OCI-LY3 (cell line): Measurements from ENCODE around the gene RTP1.
"Not testable (repeated sequence)": the region's sequence is repeated elsewhere in the genome, so short reads cannot be mapped to it uniquely, and the experiment has no call there.

ENCODE experiments used
- CTCF ChIP-seq: fragments of 200-600, 300-600 bp; sonication (generic); IDR thresholded peaks from 2 replicates; pipeline ENCODE4 v1.5.1; 2014; ENCODE audit warnings: antibody characterized with exemption, low read length, low read depth
- EZH2phosphoT487 ChIP-seq: fragments of 200-600 bp; shearing (Covaris generic); IDR thresholded peaks from 2 replicates; pipeline ENCODE4 v1.6.1; 2018; ENCODE audit warnings: antibody characterized with exemption, mixed run types, low read depth

GRCh38 chr3:187170911-187171310, 26.4 kb upstream of the RTP1 start:
- TF ChIP-seq CTCF, EZH2phosphoT487: not testable (repeated sequence)
